Kidney (tissue), 14 donors: ENCODE measurements around the gene SLAMF7. TPM values are rescaled to one million over a fixed set of nuclear protein-coding genes. Genes with fewer than 3 reads are reported as not detected.

ENCODE experiments used
- DNase-seq, 5 donors: peaks; one replicate each; pipeline ENCODE4 v3.0.0-alpha.2; 2013 to 2020
- FAIRE-seq: peaks from 2 replicates; lab custom pipeline; 2012; peaks lifted over from hg19 to GRCh38; lab: Jason Lieb, UNC
- H3K27ac ChIP-seq, 2 donors: one replicate each; pipeline ENCODE4 v1.7.0; 2013; ENCODE audit warnings: low read depth in 2 of 2, low read length in 2 of 2, inconsistent platforms in 1 of 2
- H3K27me3 ChIP-seq: one replicate; pipeline ENCODE4 v1.7.1; 2013; ENCODE audit warnings: low read length, inconsistent platforms; ENCODE audit not compliant: control insufficient read depth, insufficient read depth
- H3K36me3 ChIP-seq, 3 donors: one replicate each; pipeline versions ENCODE4 v1.7.0 to v1.7.1; 2013; ENCODE audit warnings: low read length in 3 of 3, control low read depth in 1 of 3, inconsistent platforms in 1 of 3; ENCODE audit not compliant: insufficient read depth in 3 of 3, control insufficient read depth in 2 of 3
- H3K4me1 ChIP-seq, 3 donors: one replicate each; pipeline versions ENCODE4 v1.7.0 to v1.7.1; 2013; ENCODE audit warnings: low read length in 3 of 3, inconsistent platforms in 1 of 3, low read depth in 1 of 3; ENCODE audit not compliant: control insufficient read depth in 2 of 3, insufficient read depth in 2 of 3
- H3K4me3 ChIP-seq, 3 donors: one replicate each; pipeline versions ENCODE4 v1.7.0 to v1.8.1; 2013; ENCODE audit warnings: low read length in 3 of 3, control low read depth in 1 of 3, inconsistent platforms in 1 of 3
- H3K9ac ChIP-seq, 3 donors: one replicate each; pipeline versions ENCODE4 v1.7.0 to v1.7.1; 2013; ENCODE audit warnings: low read length in 3 of 3, control low read depth in 1 of 3, inconsistent platforms in 1 of 3
- H3K9me3 ChIP-seq, 3 donors: one replicate each; pipeline versions ENCODE4 v1.7.0 to v1.7.1; 2013; ENCODE audit warnings: low read length in 3 of 3, control low read depth in 1 of 3, inconsistent platforms in 1 of 3; ENCODE audit not compliant: control insufficient read depth in 2 of 3, insufficient read depth in 1 of 3
- CTCF ChIP-seq: IDR thresholded peaks from 3 replicates; pipeline ENCODE4 v1.5.1; 2012; ENCODE audit warnings: mild to moderate bottlenecking, moderate library complexity, borderline replicate concordance; ENCODE audit not compliant: insufficient read depth; ENCODE audit errors: extremely low read depth
- intact Hi-C: fragments of 100-400 bp; cut with DNase I; formaldehyde crosslinking; loops from one replicate; pipeline ENCODE4 v1.11.1; 2022
- polyA plus RNA-seq: library from polyadenylated mRNA; stranded (reverse); fragments of 350-450 nt; fragmentation: Illumina TruSeq; extraction: RNeasy Lipid Tissue Mini Kit (QIAGEN cat#74804); gene quantifications from one replicate; pipeline ENCODE4 v1.2.3, GENCODE V29; 2014; ENCODE audit warnings: low read depth, low replicate concordance; ENCODE audit not compliant: insufficient read depth
- total RNA-seq: library from RNA; stranded (reverse); fragmentation: NEBNext Ultra II Directional; extraction: Animal tissue kit (Norgen Biotek cat#: 25700); gene quantifications from one replicate; pipeline ENCODE4 v1.2.1, GENCODE V29; 2021
- donor health status: control.
- donor health status: control.
- donor health status: control.
- donor health status: control.
- donor health status: control.
- donor health status: DM: yes; HTN: yes; CAD: no.
- donor health status: Normal renal cell carcinoma (clear cell type).

SLAMF7 gene
- total and polyA plus RNA-seq, 2 donors from 2014 or later: 0.65 to 13.9 TPM

GRCh38 chr1:160747717-160748116 lies 8.7 kb downstream of the SLAMF7 start:
- no peak for TF ChIP-seq CTCF
- intact Hi-C loops: no loop called here
- H3K4me3 ChIP-seq: no peak overlapping the region
- no peaks in the 10 kb centered on the region for H3K9me3 ChIP-seq
- FAIRE-seq (no peak), DNase-seq (no peak)
- H3K27ac ChIP-seq: no peak overlapping the region
- no peaks in the 10 kb centered on the region for H3K36me3 ChIP-seq
- no peaks in the 10 kb centered on the region for H3K27me3 ChIP-seq
- no peak overlapping the region for H3K9ac ChIP-seq
- H3K4me1 ChIP-seq: no peaks in the 10 kb centered on the region

- no peaks in the 10 kb centered on the region for H3K36me3 ChIP-seq
- no peaks in the 10 kb centered on the region for H3K27me3 ChIP-seq
- H3K4me3 ChIP-seq: no peak overlapping the region
- no peak for DNase-seq
- no peaks in the 10 kb centered on the region for H3K4me1 ChIP-seq
- no peak for TF ChIP-seq CTCF
- intact Hi-C loops: no loop called here
- H3K9me3 ChIP-seq: no peaks in the 10 kb centered on the region
- FAIRE-seq: no peak
- H3K9ac ChIP-seq: no peak overlapping the region
- H3K27ac ChIP-seq: no peak overlapping the region
These were observed 9.3 kb downstream of the SLAMF7 start for GRCh38 chr1:160748181-160748877.

GRCh38 chr1:160748878-160749269 lies 9.8 kb downstream of the SLAMF7 start:
- FAIRE-seq: no peak

More at GRCh38 chr1:160748878-160749269, 9.8 kb downstream of the SLAMF7 start:
- Histone ChIP-seq H3K9me3 (no peaks in the 10 kb centered on the region), H3K9ac (no peak overlapping the region), H3K4me3 (no peak overlapping the region), H3K27ac (no peak overlapping the region), H3K36me3 (no peaks in the 10 kb centered on the region), H3K4me1 (no peaks in the 10 kb centered on the region), H3K27me3 (no peaks in the 10 kb centered on the region)
- DNase-seq: no peak
- TF ChIP-seq CTCF: no peak
- intact Hi-C loops: no loop called here
